Frontal cortex (tissue), 4 donors: Measurements from ENCODE around the gene TMEM134. TPM values are rescaled to one million over a fixed set of nuclear protein-coding genes. Genes with fewer than 3 reads are reported as not detected.

Experiments used
- DNase-seq, 2 donors: peaks; one replicate each; pipeline ENCODE4 v3.0.0; 2012; ENCODE audit warnings: low spot score in 2 of 2
- FAIRE-seq: peaks from 2 replicates; lab custom pipeline; 2012; peaks lifted over from hg19 to GRCh38; lab: Jason Lieb, UNC
- total RNA-seq: library from RNA; depleted of rRNA; stranded (reverse); fragments of >200 nt; gene quantifications from one replicate; pipeline ENCODE4 v1.2.3, GENCODE V29; 2014
- donor health status: control.
- donor health status: control.
- donor health status: control.

TMEM134 gene
- total RNA-seq, 1 donor from 2014 or later: 17.5 TPM

GRCh38 chr11:67441731-67442351 lies 27.2 kb downstream of the TMEM134 start:
- DNase-seq (no peak), FAIRE-seq (no peak)

GRCh38 chr11:67441098-67441563 lies 27.9 kb downstream of the TMEM134 start:
- DNase-seq: no peak
- no peak for FAIRE-seq

- FAIRE-seq (no peak), DNase-seq (no peak)
Measured at GRCh38 chr11:67440229-67441097, 28.6 kb downstream of the TMEM134 start.

GRCh38 chr11:67439321-67440228 lies 29.5 kb downstream of the TMEM134 start:
- FAIRE-seq (no peak), DNase-seq (no peak)

- FAIRE-seq (no peak), DNase-seq (no peak)
Measured at GRCh38 chr11:67438158-67438902, 30.7 kb downstream of the TMEM134 start.

- FAIRE-seq: no peak
Measured at GRCh38 chr11:67437809-67438157, 31.3 kb downstream of the TMEM134 start.

GRCh38 chr11:67437082-67437808 lies 31.8 kb downstream of the TMEM134 start, which contains the start of gene PTPRCAP:
Gene PTPRCAP (minus strand): TSS chr11:67437682. CDS start chr11:67437619, 63 bp downstream.
- FAIRE-seq (no peak), DNase-seq (no peak)

More at GRCh38 chr11:67437809-67438157, 31.3 kb downstream of the TMEM134 start:
- no peak for DNase-seq

GRCh38 chr11:67436459-67437081 lies 32.5 kb downstream of the TMEM134 start:
- DNase-seq (no peak), FAIRE-seq (no peak)

- DNase-seq (no peak), FAIRE-seq (no peak)
Measured at GRCh38 chr11:67435727-67436458, 33.2 kb downstream of the TMEM134 start.

- DNase-seq: no peak
- no peak for FAIRE-seq
Measured at GRCh38 chr11:67435031-67435726, 33.9 kb downstream of the TMEM134 start.

GRCh38 chr11:67434395-67434881 lies 34.6 kb downstream of the TMEM134 start:
- FAIRE-seq: no peak

GRCh38 chr11:67433536-67434394 lies 35.3 kb downstream of the TMEM134 start:
- no peak for DNase-seq

More at GRCh38 chr11:67434395-67434881, 34.6 kb downstream of the TMEM134 start:
- DNase-seq: no peak

GRCh38 chr11:67432655-67433349 lies 36.2 kb downstream of the TMEM134 start:
- FAIRE-seq (no peak), DNase-seq (no peak)

More at GRCh38 chr11:67433536-67434394, 35.3 kb downstream of the TMEM134 start:
- FAIRE-seq: no peak

- FAIRE-seq (no peak), DNase-seq (no peak)
Measured at GRCh38 chr11:67431346-67432249, 37.5 kb downstream of the TMEM134 start.
